Ishikawa (cell line): Measurements from ENCODE around the gene POMGNT2.

Experiments used
- EP300 ChIP-seq: IDR thresholded peaks from 2 replicates; pipeline ENCODE4 v1.6.1; 2012; ENCODE audit warnings: borderline replicate concordance
- TF ChIP-seq, protein P1 (sequence below): IDR thresholded peaks from 2 replicates; pipeline ENCODE4 v1.6.1; 2012; ENCODE audit warnings: low read depth, mild to moderate bottlenecking

DNA sequence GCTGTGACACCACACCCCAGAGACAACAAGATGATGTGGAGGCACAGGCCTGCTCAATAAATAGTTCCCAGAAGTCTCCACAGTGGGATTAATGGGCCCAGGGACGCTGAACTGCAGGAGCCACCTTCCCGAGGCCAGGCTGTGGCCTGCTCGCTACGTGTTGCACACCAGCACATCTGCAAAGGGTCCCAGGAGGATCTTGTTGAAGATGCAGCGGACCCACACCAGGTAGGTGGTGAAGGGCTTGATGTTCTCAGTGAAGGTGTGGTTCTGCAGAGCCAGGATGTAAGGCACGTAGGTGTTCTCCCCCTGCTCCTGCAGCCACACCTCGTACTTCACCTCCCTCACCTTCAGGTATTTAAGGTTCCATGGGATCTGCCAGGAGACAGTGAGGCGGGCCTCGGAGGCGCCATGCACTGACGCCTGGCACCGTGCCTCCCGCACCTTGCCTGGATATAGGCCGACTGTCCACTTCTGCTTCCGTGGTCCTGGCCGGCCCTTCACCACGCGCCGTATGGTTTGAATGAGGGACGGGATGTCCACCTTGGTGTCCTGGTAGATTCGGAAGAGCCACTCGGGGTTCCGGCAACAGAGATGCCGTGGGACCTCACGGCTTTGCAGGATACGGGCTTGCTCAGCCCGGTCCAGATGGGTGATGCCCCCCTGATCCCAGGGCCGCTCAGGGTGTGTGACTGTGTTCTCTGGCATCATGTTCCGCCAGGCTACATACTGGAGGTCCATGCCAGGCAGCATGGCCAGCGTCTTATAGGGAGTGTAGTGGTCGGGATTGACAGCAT lies 26.1 kb downstream of the POMGNT2 start:
- no peak for TF ChIP-seq EP300
- TF ChIP-seq, protein P1, sequence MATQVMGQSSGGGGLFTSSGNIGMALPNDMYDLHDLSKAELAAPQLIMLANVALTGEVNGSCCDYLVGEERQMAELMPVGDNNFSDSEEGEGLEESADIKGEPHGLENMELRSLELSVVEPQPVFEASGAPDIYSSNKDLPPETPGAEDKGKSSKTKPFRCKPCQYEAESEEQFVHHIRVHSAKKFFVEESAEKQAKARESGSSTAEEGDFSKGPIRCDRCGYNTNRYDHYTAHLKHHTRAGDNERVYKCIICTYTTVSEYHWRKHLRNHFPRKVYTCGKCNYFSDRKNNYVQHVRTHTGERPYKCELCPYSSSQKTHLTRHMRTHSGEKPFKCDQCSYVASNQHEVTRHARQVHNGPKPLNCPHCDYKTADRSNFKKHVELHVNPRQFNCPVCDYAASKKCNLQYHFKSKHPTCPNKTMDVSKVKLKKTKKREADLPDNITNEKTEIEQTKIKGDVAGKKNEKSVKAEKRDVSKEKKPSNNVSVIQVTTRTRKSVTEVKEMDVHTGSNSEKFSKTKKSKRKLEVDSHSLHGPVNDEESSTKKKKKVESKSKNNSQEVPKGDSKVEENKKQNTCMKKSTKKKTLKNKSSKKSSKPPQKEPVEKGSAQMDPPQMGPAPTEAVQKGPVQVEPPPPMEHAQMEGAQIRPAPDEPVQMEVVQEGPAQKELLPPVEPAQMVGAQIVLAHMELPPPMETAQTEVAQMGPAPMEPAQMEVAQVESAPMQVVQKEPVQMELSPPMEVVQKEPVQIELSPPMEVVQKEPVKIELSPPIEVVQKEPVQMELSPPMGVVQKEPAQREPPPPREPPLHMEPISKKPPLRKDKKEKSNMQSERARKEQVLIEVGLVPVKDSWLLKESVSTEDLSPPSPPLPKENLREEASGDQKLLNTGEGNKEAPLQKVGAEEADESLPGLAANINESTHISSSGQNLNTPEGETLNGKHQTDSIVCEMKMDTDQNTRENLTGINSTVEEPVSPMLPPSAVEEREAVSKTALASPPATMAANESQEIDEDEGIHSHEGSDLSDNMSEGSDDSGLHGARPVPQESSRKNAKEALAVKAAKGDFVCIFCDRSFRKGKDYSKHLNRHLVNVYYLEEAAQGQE = no peak
